Stromal cell of bone marrow (primary cell): Measurements from ENCODE around the gene NLGN1.
"Not testable (repeated sequence)": the region's sequence is repeated elsewhere in the genome, so short reads cannot be mapped to it uniquely, and the experiment has no call there.

ENCODE experiments used
- DNase-seq: peaks from one replicate; pipeline ENCODE4 v3.0.0-alpha.2; 2012; ENCODE audit warnings: low read depth

Gene NLGN1

DNA sequence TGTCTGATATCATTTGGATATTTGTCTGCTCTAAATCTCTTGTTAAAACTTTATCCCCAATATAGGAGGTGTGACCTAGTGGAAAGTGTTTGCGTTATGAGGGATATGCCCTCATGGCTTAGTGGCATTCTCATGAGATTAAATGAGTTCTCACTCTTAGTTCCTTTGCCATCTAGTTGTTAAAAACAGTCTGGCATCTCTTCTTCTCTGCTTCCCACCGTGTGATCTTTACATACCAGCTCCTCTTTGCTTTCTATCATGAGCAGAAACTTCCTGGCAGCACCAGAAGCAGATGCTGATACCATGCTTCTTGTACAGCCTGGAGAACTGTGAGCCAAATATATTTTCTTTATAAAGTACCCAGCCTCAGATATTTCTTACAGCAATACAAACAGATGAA lies 33.0 kb downstream of the NLGN1 start:
- DNase-seq: no peak

DNA sequence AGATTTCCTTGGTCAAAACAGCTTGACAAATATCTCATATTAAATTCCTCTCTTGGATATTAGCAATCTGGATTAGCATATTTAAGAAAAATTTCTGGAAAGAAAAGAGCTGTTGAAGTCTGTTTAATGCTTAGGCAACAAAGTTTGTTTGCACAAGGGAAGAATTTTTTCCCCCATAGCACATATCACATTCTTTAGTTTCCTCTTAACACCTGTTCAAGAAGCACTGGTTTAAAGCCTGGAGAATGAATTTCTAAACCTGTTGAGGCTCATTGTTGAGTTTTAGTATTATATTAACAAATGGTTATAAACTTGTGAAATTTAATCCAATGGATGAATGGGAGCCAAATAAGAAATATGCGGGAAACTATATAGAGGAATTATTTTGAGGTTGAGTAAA lies 41.5 kb downstream of the NLGN1 start:
- DNase-seq: no peak

DNA sequence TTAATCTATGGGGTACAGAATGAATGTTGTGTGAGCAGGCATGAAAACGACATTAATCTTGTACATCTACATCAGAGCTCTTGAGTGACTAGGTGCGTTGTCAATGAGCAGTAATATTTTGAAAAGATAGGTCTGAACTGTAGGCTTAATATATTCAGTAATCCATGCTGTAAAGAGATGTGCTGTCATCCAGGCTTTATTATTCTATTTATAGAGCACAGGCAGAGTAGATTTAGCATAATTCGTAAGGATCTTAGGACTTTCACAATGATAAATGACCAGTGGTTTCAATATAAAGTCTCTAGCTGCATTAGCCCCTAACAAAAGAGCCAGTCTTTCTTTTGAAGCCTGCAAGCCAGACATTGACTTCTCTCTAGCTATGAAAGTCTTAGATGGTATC lies 43.0 kb downstream of the NLGN1 start:
- no peak for DNase-seq

DNA sequence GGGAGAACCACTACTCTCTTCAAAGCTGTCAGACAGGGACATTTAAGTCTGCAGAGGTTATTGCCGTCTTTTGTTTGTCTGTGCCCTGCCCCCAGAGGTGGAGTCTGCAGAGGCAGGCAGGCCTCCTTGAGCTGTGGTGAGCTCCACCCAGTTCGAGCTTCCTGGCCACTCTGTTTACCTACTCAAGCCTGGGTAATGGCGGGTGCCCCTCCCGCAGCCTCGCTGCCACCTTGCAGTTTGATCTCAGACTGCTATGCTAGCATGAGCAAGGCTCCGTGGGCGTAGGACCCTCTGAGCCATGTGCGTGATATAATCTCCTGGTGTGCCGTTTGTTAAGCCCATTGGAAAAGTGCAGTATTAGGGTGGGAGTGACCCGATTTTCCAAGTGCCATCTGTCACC lies 54.0 kb downstream of the NLGN1 start:
- DNase-seq: not testable (repeated sequence)

DNA sequence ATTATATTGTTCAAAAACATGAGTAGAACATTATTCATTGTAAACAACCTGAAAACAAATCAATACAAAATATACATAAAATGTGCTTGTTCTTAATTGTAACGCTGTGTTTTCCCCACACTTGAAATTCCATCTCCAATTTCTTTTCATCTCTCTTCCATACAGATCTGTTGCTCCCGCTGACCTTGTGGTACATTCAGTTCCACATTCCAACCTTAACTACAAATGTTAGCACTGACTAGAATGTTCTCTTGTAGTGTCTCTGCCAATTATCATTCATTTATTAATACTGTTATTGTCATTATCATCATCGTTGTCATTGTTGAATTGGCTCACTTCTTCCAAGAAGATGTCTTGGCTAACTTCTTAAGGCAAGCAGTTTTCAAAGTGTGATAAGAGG lies 65.7 kb downstream of the NLGN1 start:
- no peak for DNase-seq

DNA sequence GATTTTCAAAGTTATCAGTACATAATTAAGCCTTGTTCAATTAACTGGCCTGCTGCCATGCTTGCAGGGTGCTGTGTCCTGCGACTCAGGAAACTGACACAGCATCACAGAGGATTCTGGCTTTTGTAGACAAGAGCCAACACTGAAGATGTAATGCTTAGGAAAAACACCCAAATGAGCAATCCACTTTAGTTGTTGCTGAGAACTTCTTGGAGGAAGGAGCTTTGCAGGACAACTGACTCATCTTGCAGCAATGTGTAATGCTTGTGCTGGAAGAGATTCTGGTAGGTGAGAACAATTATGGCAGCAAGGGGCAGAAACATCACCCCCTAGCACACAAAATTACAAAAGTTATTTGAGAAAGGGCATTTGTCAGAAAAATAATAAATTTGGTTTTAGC lies 67.6 kb downstream of the NLGN1 start:
- peak; percentile 3 for DNase-seq

DNA sequence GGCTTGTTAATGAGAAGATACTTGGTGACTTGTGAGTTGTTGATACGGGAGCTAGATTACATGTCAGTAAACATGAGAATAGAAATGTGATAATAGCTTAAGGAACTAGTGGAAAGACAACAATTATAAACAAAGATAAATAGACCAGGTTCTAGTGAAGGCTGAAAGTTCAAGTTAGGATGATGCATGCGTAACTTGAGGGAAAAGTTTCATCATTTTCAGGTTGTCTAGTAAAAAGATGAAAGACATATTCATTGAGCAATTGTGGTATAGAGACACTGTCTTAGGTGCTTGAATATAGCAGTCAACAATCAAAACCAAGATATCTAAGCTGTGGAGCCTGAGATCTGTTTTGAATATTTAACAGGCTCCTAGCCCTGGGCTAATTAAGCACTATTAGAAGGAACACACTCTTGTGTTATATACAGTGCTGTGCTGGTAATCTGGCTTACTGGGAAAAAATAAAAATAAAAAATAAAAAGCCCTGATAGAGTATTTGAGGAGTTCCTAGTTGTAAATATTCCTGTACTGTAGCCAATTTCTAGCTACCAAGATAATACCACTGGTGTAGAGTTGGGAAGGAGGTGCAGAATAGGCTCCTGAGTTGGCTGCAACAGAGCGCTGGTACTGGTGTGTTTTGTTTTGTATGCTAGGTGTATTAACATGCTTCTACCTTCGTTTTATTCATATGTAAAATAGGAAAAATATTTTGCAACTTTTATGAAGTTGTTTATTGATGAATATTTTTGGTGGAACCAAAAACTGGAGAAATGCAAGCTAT lies 68.5 kb downstream of the NLGN1 start:
- no peak for DNase-seq

DNA sequence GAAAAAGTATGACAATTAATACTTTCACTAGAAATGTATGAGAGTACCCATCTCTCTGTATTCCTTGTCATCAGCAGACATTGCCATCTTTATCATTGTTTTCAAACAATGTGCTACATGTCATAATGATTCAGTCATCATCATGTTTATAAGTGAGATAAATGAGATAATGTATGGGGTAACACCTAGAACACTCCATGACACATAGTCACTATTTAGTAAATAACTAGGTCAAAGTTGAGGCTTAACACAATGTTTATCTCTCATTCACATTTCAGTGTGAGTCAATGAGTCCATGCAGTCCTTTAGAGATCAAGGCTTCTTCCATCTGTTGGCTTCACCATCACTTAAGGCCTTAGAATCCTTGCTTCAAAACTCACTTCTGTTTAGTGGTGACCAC lies 70.0 kb downstream of the NLGN1 start:
- no peak for DNase-seq

DNA sequence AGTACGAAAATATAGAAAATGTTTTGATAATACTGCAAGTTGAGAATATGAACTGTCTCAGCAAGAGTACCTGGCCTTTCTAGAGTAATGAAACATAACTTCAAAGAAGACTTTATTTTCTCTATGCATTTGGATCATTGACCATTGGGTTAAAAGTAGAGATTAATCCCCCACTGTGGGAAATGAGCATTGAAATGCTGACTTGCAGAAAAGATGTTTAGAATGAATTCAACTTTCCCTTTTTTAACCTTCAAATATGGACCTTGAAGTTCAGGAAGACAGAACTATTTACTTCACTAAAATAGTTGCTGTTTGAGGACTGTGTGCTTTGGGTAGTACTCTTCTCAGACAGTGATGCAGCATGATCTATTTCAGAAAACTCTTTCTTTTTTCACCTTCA lies 75.7 kb downstream of the NLGN1 start:
- no peak for DNase-seq

DNA sequence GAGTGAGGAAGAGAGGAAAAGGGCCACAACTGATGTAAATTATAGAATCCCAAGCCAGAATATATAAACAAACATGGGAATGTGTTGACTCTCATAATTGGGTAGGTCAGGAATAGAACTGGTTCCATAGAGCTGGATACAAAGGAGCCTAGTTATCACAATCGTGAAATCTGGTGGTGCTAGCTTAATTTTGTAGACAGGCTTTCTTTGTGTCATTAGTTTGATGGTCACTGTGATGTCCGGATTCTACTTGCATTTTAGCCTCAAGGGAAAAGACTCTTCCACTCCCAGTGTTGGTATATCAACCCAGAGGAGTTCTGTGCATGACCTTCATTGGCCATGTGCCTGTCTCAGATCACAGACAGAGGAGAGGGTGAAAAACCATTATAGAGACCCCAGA lies 81.8 kb downstream of the NLGN1 start:
- no peak for DNase-seq

DNA sequence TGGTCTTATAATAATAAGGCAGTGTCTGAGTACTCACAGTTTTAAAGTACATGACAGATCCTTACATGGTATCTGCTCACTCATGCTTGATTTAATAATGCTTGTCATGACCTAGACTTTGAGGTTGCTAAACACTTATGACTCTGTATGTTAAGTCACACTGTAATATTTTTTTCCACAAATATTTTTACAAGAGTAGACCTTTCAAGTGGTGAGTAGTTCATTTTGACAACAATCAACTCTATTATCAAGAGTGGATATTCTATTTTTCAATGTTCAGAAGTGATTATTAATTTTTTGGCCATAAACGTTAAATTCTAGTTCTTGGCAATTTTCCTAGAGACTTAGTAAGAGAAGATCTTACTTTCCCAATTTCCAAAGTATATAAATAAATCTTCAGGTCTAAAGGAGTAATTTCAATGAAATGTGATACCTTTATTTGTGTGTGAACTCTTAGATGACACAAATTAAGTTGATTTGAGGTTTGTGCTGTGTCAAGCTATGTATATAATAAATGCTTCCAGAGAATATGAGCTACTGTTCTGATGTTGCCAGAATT lies 104.5 kb downstream of the NLGN1 start:
- DNase-seq: peak; percentile 11

DNA sequence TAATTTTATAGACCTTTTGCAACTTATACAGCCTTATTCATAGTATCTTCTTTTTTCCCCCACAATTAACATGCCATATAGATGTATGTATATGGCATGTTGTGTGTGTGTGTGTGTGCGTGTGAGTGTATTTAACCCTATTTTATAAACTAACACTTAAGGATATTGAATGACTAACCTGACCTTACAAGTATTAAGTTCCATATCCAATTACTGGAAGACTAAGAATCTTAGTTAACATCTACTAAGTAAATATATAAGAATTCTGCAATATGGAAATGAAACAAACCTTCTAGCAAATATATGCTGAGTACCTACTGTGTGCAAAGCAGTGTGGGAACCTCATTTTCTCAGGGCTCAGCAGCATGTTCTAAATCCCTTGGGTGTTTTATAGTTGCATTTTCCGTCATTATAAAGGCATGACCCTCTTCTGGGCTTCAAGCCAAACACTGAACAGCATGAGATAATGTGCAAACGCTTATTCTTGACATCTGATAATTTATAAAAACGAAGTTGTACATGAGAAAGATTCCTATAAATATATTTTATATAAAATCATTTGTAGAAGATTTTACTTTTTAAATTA lies 105.5 kb downstream of the NLGN1 start:
- peak; percentile 29 for DNase-seq

DNA sequence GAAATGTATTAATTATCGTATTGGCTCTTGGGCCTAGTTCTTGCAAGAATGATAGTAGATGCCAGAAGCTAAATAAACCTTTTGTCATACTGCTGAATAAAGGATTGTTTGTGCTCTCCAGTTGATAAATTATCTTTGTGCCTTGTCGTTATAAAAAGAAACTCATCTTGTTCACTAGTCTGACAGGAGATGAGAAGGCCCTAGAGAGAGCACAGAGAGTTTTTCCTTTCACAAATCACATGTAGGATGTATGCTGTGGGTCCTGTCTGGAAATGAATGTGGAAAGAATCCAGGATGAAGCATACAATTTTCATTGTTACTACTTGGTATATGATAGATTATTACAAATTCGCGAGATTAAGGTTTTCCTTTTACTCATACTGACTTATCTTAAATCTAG lies 113.0 kb downstream of the NLGN1 start:
- DNase-seq: no peak

DNA sequence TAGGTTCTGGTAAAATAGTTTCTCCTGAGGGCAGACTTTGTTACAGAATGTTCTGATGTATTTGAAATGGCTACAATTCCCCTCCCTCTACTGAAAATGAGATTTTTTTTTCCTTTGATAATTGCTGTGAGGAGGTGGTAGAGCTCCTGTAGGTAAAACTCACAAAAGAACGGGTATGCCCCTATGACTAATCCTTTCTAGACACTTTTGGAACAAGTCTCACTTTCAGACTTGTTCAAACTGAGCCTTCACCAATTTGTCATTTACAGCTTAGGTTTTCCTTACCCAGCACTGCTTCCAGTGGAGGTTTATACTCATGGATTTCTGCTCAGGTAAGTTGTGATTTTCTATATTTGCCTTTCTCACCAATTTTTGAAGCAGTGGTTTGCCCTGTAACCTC lies 115.6 kb downstream of the NLGN1 start:
- no peak for DNase-seq

DNA sequence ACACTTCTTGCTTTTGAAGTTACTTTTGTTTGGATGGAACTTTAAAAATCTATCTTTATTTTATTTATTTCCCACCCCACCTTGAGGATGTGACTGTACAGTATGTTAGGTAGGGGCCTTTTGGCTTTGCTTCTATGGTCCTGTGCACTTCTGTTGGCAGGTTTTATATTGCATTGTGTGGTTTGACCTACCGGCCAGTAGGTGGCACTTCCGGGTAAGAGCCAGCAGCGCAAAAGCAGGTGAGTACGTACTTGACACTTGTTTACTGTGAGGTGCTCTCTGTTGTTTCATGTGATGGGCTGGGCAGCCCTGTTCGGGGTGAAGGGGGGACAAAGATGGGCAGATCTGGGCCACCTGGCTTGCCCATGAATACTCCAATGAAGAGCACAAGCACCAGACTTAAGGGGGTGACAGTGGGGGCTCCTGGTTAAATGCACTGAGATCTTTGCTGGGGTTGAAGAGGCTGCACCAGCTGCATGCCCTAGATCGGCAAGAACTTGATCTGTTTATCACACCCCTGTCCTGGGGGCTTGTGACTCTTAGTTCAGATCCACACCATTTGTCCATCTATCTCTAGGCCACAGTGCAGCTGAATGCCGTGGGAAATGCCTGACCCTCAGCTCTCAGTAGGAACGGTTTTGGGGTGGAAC lies 131.6 kb downstream of the NLGN1 start:
- DNase-seq: no peak

DNA sequence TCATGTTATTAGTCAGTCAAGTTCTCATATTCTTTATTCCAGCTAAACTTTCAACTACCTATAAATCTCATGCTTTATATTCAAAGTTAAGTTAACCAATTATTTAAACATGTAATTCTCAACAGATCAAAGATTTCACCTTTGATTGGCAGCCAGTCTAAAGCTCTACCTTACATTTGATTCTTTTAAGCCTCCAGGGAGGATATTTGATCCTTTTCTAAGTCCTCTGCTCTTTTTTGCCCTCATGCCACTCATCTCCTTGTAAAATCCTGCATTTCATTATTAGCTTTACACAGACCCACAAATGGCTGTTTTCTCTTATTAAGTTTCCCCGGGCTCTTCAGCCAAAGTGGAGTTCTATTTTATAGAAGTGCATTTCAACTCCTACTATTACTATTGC lies 134.1 kb downstream of the NLGN1 start:
- no peak for DNase-seq

DNA sequence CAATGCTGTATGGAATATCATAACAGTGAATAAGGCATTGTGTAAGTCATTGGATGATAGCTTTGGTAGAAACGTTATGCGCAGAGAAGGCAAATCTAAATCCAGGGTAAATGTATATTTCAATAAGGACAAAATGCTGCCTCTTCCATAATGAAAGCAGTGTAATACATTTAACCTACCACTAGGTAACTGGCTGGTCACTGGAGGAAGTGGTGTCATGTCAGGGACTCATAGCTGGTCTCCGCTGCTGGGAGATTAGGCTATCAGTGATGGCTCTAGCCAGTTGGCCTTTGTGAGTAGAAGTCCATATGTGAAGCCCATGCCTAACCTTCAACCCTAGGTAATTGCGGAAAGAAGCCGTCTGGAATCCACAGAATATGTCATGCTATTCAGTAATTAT lies 140.9 kb downstream of the NLGN1 start:
- DNase-seq: no peak

DNA sequence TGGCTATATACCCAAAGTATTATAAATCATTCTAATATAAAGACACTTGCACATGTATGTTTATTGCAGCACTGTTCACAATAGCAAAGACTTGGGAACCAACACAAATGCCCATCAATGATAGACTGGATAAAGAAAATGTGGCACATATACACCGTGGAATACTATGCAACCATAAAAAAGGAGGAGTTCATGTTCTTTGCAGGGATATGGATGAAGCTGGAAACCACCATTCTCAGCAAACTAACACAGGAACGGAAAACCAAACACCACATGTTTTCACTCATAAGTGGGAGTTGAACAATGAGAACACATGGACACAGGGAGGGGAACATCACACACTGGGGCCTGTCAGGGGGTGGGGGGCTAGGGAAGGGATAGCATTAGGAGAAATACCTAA lies 148.0 kb downstream of the NLGN1 start:
- not testable (repeated sequence) for DNase-seq

DNA sequence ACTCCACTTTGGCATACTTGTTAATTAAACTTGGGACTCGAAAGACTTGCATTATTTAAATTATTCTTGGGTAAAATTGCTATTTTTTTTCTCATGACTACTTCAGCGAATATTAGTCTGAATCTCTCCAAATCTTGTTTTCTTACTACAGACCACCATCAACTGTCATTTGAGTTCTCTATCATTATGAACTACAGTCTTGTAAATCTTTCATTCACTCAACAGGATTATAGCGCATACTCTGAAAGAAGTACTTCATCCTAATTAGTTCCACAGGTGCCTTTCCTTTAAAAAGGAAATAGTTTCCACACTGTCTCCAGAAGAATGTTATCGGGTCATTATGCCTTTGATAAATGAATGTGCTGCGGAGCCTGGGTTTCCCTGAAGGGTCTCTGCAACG lies 149.5 kb downstream of the NLGN1 start:
- DNase-seq: no peak

DNA sequence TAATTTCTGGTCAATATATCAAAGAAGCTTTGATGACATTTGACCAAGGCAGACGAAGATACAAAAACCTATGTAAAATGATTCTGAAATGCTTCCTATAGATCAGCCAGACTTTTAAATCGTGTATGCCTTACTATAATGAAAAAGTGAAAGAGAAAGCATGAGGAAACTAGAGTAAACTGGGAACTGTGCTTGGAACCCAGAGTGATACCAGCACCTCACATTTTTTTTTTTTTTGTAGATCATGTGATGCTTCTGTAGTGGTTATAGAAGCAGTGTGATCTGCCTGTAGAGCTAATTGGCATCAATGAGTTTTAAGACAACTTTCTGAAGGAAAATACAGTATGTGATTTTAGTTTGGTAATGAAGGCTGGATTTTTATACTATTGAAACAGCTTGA lies 150.7 kb downstream of the NLGN1 start:
- peak; percentile 6 for DNase-seq

DNA sequence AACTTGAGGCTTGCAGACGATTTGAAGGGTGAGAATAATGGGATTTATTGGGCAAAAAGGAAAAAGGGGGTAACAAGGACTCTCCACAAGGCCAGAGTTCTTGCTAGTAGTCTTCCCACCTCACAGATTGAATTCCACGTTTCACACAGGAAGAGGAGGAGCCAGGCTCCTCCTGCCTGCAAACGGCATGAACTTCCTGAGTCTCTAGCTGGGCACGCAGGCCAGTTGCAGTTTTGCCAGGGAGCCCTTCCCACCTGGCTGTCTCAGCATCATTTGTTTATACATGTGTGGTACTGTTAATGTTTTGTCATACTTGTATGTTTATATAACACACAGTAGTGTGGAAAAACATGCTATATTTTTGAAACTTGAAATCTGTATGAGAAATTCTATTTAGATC lies 155.0 kb downstream of the NLGN1 start:
- no peak for DNase-seq

DNA sequence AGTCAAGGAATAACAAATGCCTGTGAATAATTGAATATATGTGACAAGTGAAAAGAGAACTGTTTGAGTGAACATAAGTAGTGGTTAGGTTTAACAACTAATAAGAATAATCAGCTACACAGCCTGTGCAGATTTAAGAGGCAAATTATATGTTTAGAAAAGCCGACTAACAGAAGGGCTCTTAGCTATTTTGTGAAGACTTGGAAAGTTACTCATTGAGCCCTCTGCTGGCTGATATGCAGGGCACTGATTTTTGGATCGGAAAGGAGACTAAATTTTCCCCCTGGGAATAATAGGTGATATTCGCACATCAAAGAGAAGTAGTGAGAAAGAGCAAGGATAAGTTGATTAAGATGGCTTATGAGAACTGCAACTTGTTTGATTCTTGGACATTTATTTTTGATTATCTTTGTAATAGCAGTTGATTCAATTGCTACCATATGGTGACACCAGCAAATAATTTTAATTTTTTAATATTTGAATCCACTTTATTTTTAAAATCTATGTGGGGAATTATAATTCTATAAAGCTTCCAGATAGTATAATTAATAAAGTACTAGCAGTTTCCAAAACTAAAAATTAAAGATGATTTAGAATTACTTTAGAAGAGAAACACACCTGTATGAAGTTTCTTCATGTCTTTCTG lies 156.2 kb downstream of the NLGN1 start:
- peak; percentile 26 for DNase-seq

DNA sequence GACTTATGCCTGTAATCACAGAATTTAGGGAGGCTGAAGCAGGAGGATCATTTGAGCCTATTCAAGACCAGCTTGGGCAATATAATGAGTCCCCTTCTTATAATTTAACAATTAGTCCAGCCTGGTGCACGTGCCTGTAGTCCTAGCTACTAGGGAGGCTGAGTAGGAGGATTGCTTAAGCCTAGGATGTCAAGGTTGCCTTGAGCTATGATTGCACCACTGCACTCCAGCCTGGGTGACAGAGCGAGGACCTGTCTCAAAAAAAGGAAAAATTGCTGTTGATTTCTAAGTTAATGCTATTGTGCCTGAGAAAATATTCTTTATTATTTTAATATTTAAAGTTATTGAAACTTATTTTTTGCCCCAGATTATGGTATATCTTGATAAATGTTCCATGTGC lies 159.0 kb downstream of the NLGN1 start:
- no peak for DNase-seq
